Chondrocyte (in vitro differentiated cells): ENCODE measurements around the gene C1orf210. TPM values are rescaled to one million over a fixed set of nuclear protein-coding genes. Genes with fewer than 3 reads are reported as not detected.
A peak's percentile ranks its signal among the peaks of the same experiment; 100 is the strongest.

Experiments used
- DNase-seq: peaks from one replicate; pipeline ENCODE4 v3.0.0; 2021; ENCODE audit warnings: mixed read lengths, low spot score
- H3K27ac Mint-ChIP-seq: one replicate; pipeline ENCODE4 v1.8.0; 2021; ENCODE audit warnings: mild to moderate bottlenecking, moderate library complexity, mixed read lengths; ENCODE audit not compliant: unreplicated experiment
- H3K27me3 Mint-ChIP-seq: 2 replicates; pipeline ENCODE4 v1.8.0; 2021; ENCODE audit warnings: low read depth, mixed read lengths
- H3K36me3 Mint-ChIP-seq: 2 replicates; pipeline ENCODE4 v1.8.0; 2021; ENCODE audit warnings: low read depth, mixed read lengths
- H3K4me1 Mint-ChIP-seq: 2 replicates; pipeline ENCODE4 v1.8.0; 2021; ENCODE audit warnings: low read depth, mild to moderate bottlenecking, mixed read lengths
- H3K4me3 Mint-ChIP-seq: one replicate; pipeline ENCODE4 v1.8.0; 2021; ENCODE audit warnings: mild to moderate bottlenecking, moderate library complexity, mixed read lengths; ENCODE audit not compliant: unreplicated experiment
- H3K9me3 Mint-ChIP-seq: 2 replicates; pipeline ENCODE4 v1.8.0; 2021; ENCODE audit warnings: low read depth, mixed read lengths
- CTCF ChIP-seq: fragments of 200-600 bp; sonication (generic); IDR thresholded peaks from 2 replicates; pipeline ENCODE4 v1.5.0; 2021; ENCODE audit warnings: antibody characterized with exemption, mild to moderate bottlenecking, moderate library complexity
- total RNA-seq: library from RNA; stranded (reverse); gene quantifications from 3 replicates; pipeline ENCODE4 v1.2.1, GENCODE V29; 2021

Gene C1orf210
- total RNA-seq, 1 donor from 2014 or later: not detected

- peak; percentile 14 for DNase-seq
- Mint-ChIP-seq H3K9me3 (no peaks in the 10 kb centered on the region), H3K27me3 (peaks cover 10% of the 10 kb centered on the region), H3K36me3 (no peaks in the 10 kb centered on the region), H3K4me3 (no peak overlapping the region), H3K4me1 (no peaks in the 10 kb centered on the region), H3K27ac (no peak overlapping the region)
- TF ChIP-seq CTCF: no peak
Observed at GRCh38 chr1:43286533-43286932, 1.2 kb upstream of the C1orf210 start.

GRCh38 chr1:43286115-43286514 is 734 bp upstream of the C1orf210 start:
- H3K4me3 Mint-ChIP-seq: no peak overlapping the region
- peaks cover 10% of the 10 kb centered on the region for H3K27me3 Mint-ChIP-seq
- peak; percentile 61 for DNase-seq
- H3K36me3 Mint-ChIP-seq: no peaks in the 10 kb centered on the region
- H3K4me1 Mint-ChIP-seq: no peaks in the 10 kb centered on the region
- no peak for TF ChIP-seq CTCF
- no peak overlapping the region for H3K27ac Mint-ChIP-seq
- H3K9me3 Mint-ChIP-seq: no peaks in the 10 kb centered on the region

- H3K4me3 Mint-ChIP-seq: no peak overlapping the region
- DNase-seq: peak; percentile 46
- H3K4me1 Mint-ChIP-seq: no peaks in the 10 kb centered on the region
- no peak overlapping the region for H3K27ac Mint-ChIP-seq
- peaks cover 10% of the 10 kb centered on the region for H3K27me3 Mint-ChIP-seq
- H3K9me3 Mint-ChIP-seq: no peaks in the 10 kb centered on the region
- TF ChIP-seq CTCF: no peak
- H3K36me3 Mint-ChIP-seq: no peaks in the 10 kb centered on the region
Observed at GRCh38 chr1:43284546-43285110, 753 bp downstream of the C1orf210 start.

GRCh38 chr1:43284065-43284464 is 1.3 kb downstream of the C1orf210 start:
- no peaks in the 10 kb centered on the region for H3K4me1 Mint-ChIP-seq
- H3K27ac Mint-ChIP-seq: no peak overlapping the region
- H3K4me3 Mint-ChIP-seq: no peak overlapping the region
- no peak for TF ChIP-seq CTCF
- H3K36me3 Mint-ChIP-seq: no peaks in the 10 kb centered on the region
- peaks cover 10% of the 10 kb centered on the region for H3K27me3 Mint-ChIP-seq
- no peaks in the 10 kb centered on the region for H3K9me3 Mint-ChIP-seq
- DNase-seq: peak; percentile 35

GRCh38 chr1:43282220-43283195 is 2.9 kb downstream of the C1orf210 start:
- Mint-ChIP-seq H3K27me3 (peaks cover 3% of the 10 kb centered on the region), H3K4me3 (no peak overlapping the region), H3K27ac (no peak overlapping the region), H3K9me3 (no peaks in the 10 kb centered on the region), H3K4me1 (no peaks in the 10 kb centered on the region), H3K36me3 (no peaks in the 10 kb centered on the region)
- DNase-seq: peak; percentile 65
- no peak for TF ChIP-seq CTCF
